Left kidney (tissue), 8 donors: ENCODE data around the gene B3GALT5. TPM values are rescaled to one million over a fixed set of nuclear protein-coding genes. Genes with fewer than 3 reads are reported as not detected.
"Not testable (repeated sequence)": the region's sequence is repeated elsewhere in the genome, so short reads cannot be mapped to it uniquely, and the experiment has no call there.

Experiments used
- DNase-seq: peaks from one replicate; pipeline ENCODE4 v3.0.0-alpha.2; 2013
- long read RNA-seq, 8 donors: transcript quantifications; one replicate each; lab custom pipeline, GENCODE V29; 2026
- polyA plus RNA-seq: library from polyadenylated mRNA; unstranded; fragments of 120-200 nt; gene quantifications from one replicate; pipeline ENCODE4 v1.2.1, GENCODE V29; 2013; ENCODE audit not compliant: insufficient read length

The B3GALT5 gene
- polyA plus RNA-seq: 1.8 TPM
- long read RNA-seq, donor 1: 0 reads
- long read RNA-seq, donor 2: 0 reads
- long read RNA-seq, donor 3: 0 reads
- long read RNA-seq, donor 4: 0 reads
- long read RNA-seq, donor 5: 0 reads
- long read RNA-seq, donor 6: 0 reads
- long read RNA-seq, donor 7: 0 reads
- long read RNA-seq, donor 8: 0 reads

- DNase-seq: peak; percentile 55
Measured at GRCh38 chr21:39612233-39613040, at the start of gene B3GALT5. Gene B3GALT5 (plus strand): TSS chr21:39612940. CDS start chr21:39660560, 47,620 bp downstream.

- peak; percentile 3 for DNase-seq
Measured at GRCh38 chr21:39564200-39564599, 48.5 kb upstream of the B3GALT5 start.

DNA sequence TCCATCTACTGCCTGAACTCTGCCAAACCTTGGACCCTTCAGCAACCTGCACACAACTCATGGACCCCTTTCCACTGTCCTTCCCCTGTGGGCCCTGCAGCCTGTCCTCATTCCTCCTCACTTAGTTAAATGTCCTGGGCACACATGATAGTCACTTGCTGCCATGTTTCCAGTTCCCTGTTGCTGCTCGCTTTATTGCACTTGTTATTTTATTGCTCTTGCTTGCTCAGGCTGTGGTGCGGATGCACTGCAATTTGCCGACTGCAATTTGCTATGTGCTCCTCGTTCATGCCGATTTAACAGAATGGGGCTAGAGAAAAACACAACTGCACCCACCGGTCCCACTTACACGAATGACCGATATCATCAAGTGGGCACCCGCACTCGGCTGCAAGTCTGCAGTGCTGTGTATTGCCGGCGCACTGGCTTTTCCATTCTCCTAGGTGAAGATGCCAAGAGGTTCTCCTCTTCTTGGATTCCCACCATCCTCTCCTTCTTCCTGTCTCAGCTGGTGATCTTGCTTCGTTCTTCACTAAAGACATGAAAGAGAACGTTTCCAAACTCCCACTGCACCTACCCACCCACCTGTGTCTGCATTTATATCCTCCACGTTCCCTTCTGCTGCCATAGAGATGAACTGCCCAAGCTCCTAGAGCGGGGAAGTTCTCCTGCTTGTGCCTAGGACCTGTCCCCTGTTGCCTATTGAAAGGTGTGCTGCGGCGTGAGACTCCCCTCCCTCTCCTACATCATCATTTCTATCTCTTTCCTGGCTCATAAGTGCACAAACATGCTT lies 45.4 kb upstream of the B3GALT5 start:
- DNase-seq: no peak

- DNase-seq: no peak
Measured at GRCh38 chr21:39568361-39568760, 44.4 kb upstream of the B3GALT5 start.

DNA sequence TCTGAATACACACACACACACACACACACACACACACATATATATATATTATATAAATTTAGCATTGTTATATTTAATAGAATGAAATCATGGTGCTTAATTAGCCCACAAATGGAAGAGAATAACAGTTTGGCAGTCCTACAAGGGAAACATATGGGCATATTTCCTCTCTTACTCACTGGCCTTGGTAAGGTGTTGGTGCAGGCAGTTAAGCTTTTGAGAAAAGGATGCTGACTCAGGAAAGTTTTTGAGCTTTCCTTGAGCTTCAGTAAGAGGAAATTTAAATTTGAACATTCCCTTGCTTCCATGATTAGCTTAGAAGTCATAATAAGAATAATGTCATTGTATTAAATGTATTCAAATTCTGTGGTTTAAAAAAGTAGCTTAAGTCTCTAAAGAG lies 37.0 kb upstream of the B3GALT5 start:
- no peak for DNase-seq

- DNase-seq: no peak
Measured at GRCh38 chr21:39576518-39577128, 36.1 kb upstream of the B3GALT5 start.

- DNase-seq: no peak
Measured at GRCh38 chr21:39579734-39580332, 32.9 kb upstream of the B3GALT5 start.

DNA sequence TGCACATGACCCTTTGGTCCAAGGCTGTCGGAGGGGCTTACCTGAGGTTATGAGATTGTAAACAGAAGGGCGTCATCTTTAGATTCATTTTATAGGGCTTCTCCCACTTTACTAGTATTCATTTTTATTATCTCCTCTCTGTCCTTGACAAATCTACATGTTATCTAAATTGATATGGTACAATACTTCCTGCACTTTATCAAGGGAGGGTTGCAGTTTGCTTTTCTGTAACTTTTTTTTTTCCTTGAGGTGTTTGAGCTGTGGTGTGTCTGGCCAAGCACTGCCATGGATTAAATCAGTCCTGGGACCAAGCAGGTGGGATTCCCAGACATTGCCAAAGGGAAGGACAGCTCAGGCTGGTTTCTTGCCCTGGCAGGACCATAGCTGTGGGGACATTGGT lies 32.0 kb upstream of the B3GALT5 start:
- no peak for DNase-seq

- DNase-seq: no peak
Measured at GRCh38 chr21:39581414-39581813, 31.3 kb upstream of the B3GALT5 start.

GRCh38 chr21:39582749-39583148 lies 30.0 kb upstream of the B3GALT5 start:
- DNase-seq: no peak

DNA sequence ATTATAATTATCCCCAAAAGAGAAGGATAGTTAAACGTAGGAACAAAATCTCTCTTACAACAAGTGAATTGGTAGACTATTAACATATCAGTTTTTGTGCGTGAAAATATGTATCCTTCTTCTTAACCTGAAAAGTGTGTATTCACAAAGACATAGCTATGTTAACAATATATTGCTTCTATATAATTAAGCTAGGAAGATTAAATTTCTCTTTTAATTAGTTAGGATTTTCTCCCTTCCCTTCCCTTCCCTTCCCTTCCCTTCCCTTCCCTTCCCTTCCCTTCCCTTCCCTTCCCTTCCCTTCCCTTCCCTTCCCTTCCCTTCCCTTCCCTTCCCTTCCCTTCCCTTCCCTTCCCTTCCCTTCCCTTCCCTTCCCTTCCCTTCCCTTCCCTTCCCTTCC lies 29.2 kb upstream of the B3GALT5 start:
- not testable (repeated sequence) for DNase-seq

DNA sequence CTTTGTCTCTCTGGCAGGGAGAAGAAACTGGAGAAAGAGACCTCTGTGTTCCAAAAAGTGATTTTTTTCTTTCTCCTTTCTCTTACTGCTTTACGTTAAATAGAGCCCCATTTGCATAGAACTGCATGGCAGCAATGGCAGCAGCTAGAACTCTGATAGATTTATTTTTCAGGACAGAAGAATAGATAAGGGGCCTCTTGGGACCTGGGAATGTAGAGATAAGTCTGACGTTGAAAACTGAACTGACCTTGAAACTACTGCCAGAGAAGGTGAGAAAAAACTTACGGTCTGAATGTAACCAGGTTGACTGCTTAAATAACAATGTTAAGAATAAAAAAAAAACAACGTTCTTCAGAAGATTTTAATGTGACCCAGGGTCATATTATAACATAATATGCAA lies 25.4 kb upstream of the B3GALT5 start:
- DNase-seq: no peak

DNA sequence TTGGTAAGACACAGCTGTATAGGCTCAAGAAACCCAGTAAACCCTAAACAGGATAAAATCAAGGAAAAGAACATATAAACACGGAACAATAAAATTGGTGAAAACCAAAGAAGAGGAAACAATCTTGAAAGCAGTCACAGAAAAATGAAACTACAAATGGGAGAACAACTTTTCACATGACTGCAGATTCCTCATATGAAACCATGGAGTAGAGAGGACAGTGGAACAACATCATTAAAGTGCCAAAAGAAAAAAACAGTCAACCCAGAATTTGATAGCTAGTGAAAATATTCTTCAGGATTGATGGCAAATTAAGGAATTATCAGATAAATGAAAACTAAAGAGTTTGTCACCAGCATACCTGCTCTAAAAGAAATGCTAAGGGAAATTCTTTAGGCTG lies 23.9 kb upstream of the B3GALT5 start:
- no peak for DNase-seq

DNA sequence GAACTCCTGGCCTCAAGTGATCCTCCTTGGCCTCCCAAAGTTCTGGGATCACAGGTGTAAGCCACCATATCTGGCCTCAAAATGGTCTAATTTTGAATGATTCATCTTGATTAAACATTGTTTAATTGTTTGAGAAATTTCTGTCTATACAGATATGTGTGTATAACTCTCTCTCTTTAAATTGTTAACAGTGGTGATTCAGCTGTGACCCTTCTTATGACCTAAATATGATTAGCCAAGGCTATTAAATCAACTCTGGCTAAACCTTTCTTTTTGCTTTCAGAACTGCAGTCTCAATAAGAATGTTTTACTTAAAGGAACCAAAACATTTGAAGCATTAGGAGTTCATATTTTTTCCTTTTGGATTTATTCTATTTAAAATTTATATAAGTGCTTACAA lies 19.2 kb upstream of the B3GALT5 start:
- no peak for DNase-seq

- DNase-seq: no peak
Measured at GRCh38 chr21:39595465-39595864, 17.3 kb upstream of the B3GALT5 start.

DNA sequence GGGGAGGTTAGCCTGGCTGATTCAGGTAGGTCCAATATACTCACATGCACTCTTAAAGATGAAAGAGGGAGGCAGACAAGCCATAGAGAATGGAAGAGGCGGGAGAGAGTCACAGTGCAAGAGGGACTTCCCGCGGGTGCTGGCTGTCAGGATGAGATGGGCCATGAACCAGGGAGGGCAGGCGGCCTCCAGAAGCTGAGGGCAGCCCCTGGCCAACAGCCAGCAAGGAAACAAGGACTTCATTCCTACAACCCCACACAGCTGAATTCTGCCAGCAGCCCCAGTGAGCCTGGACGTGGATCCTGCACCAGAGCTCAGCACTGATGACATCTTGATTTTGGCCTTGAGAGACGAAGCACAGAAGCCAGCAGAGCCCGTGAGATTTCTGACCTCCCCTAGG lies 15.1 kb upstream of the B3GALT5 start:
- no peak for DNase-seq

- peak; percentile 53 for DNase-seq
Measured at GRCh38 chr21:39599191-39599970, 13.4 kb upstream of the B3GALT5 start.

GRCh38 chr21:39601187-39601928 lies 11.4 kb upstream of the B3GALT5 start:
- no peak for DNase-seq

- DNase-seq: no peak
Measured at GRCh38 chr21:39602076-39602689, 10.6 kb upstream of the B3GALT5 start.

GRCh38 chr21:39602793-39603192 lies 9.9 kb upstream of the B3GALT5 start:
- DNase-seq: no peak
